SKM-1 (cell line): ENCODE data around the gene KIF4A.
"Not testable (repeated sequence)": the region's sequence is repeated elsewhere in the genome, so short reads cannot be mapped to it uniquely, and the experiment has no call there.

Experiments
- DNase-seq: peaks from one replicate; lab custom pipeline; 2025; ENCODE audit not compliant: unreplicated experiment; lab: John Stamatoyannopoulos, UW

The KIF4A gene

GRCh38 chrX:70289793-70290770 lies at the start of gene KIF4A, which contains the start of gene PDZD11:
Gene KIF4A (plus strand): TSS chrX:70290104. CDS start chrX:70290459, 355 bp downstream.
Gene PDZD11 (minus strand): TSS chrX:70289927. CDS start chrX:70289341, 586 bp downstream.
- DNase-seq = peak; percentile 33

- DNase-seq = no peak
Observed at GRCh38 chrX:70240751-70241150, 49.2 kb upstream of the KIF4A start.

- DNase-seq = no peak
Observed at GRCh38 chrX:70241501-70241900, 48.4 kb upstream of the KIF4A start.

- DNase-seq = not testable (repeated sequence)
Observed at GRCh38 chrX:70243601-70244000, 46.3 kb upstream of the KIF4A start.

GRCh38 chrX:70244881-70245280 lies 45.0 kb upstream of the KIF4A start:
- no peak for DNase-seq

- no peak for DNase-seq
Observed at GRCh38 chrX:70247252-70247651, 42.7 kb upstream of the KIF4A start.

GRCh38 chrX:70252491-70252890 lies 37.4 kb upstream of the KIF4A start:
- DNase-seq = no peak

- no peak for DNase-seq
Observed at GRCh38 chrX:70253377-70254062, 36.4 kb upstream of the KIF4A start.

- DNase-seq = no peak
Observed at GRCh38 chrX:70254063-70254400, 35.9 kb upstream of the KIF4A start.

GRCh38 chrX:70254909-70255308 lies 35.0 kb upstream of the KIF4A start:
- DNase-seq = no peak

GRCh38 chrX:70255452-70255851 lies 34.5 kb upstream of the KIF4A start:
- no peak for DNase-seq

GRCh38 chrX:70257423-70258288 lies 32.2 kb upstream of the KIF4A start:
- DNase-seq = no peak

GRCh38 chrX:70260104-70260503 lies 29.8 kb upstream of the KIF4A start, which contains the start of gene P2RY4:
Gene P2RY4 (minus strand): TSS chrX:70260204. CDS start chrX:70259624, 580 bp downstream.
- no peak for DNase-seq

- peak; percentile 4 for DNase-seq
Observed at GRCh38 chrX:70262952-70263567, 26.8 kb upstream of the KIF4A start.

- DNase-seq = no peak
Observed at GRCh38 chrX:70264784-70265183, 25.1 kb upstream of the KIF4A start.

- no peak for DNase-seq
Observed at GRCh38 chrX:70268034-70268433, 21.9 kb upstream of the KIF4A start, which contains the start of gene ARR3. Gene ARR3 (plus strand): TSS chrX:70268334. CDS start chrX:70269386, 1,052 bp downstream.

GRCh38 chrX:70274029-70274428 lies 15.9 kb upstream of the KIF4A start:
- not testable (repeated sequence) for DNase-seq

- no peak for DNase-seq
Observed at GRCh38 chrX:70279081-70279480, 10.8 kb upstream of the KIF4A start.

- DNase-seq = no peak
Observed at GRCh38 chrX:70280573-70280972, 9.3 kb upstream of the KIF4A start.

GRCh38 chrX:70281951-70282350 lies 8.0 kb upstream of the KIF4A start, which contains the start of gene RAB41:
Gene RAB41 (plus strand): TSS chrX:70282172. CDS start chrX:70282218, 46 bp downstream.
- no peak for DNase-seq
